IPS DF 4.7 (cell line): Measurements from ENCODE around the gene POM121L2.

Experiments used
- DNase-seq: peaks from one replicate; pipeline ENCODE4 v3.0.0-alpha.2; 2013; ENCODE audit warnings: low spot score; ENCODE audit errors: extremely low read depth

Gene POM121L2

GRCh38 chr6:27260369-27260768 is 51.7 kb downstream of the POM121L2 start:
- no peak for DNase-seq
